GM12864 (cell line): ENCODE data around the gene ATXN1L.

Experiments used
- DNase-seq: peaks from one replicate; pipeline ENCODE4 v3.0.0-alpha.2; 2011; ENCODE audit warnings: low read depth
- H3K4me3 ChIP-seq: 2 replicates; pipeline ENCODE4 v1.5.1; 2011; ENCODE audit warnings: mild to moderate bottlenecking, low read depth, low read length, control low read depth
- TF ChIP-seq, protein P1 (sequence below): IDR thresholded peaks from 2 replicates; pipeline ENCODE4 v1.5.1; 2011; ENCODE audit warnings: low read depth, mild to moderate bottlenecking, moderate library complexity, low read length, control low read depth, inconsistent platforms; ENCODE audit errors: missing control alignments

The ATXN1L gene

DNA sequence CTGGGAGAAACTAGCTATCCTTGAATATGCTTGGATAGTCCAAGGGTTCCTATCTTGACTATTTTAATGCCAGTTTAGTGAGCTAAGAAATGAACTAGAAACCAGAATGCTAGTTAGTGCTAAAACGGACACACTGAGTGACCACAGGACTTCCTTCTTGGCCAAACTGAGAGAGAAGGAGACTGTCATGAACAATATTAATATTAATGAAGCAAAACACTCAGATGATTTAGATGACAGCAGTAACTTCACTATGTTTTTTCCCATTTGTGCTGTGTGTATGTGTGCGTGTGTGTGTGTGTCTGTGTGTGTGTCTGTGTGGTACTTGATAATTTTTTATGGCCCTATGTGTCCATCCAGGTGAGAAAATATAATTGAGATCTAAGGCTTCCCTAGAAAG, 2.2 kb upstream of the ATXN1L start:
- DNase-seq: no peak
- TF ChIP-seq, protein P1, sequence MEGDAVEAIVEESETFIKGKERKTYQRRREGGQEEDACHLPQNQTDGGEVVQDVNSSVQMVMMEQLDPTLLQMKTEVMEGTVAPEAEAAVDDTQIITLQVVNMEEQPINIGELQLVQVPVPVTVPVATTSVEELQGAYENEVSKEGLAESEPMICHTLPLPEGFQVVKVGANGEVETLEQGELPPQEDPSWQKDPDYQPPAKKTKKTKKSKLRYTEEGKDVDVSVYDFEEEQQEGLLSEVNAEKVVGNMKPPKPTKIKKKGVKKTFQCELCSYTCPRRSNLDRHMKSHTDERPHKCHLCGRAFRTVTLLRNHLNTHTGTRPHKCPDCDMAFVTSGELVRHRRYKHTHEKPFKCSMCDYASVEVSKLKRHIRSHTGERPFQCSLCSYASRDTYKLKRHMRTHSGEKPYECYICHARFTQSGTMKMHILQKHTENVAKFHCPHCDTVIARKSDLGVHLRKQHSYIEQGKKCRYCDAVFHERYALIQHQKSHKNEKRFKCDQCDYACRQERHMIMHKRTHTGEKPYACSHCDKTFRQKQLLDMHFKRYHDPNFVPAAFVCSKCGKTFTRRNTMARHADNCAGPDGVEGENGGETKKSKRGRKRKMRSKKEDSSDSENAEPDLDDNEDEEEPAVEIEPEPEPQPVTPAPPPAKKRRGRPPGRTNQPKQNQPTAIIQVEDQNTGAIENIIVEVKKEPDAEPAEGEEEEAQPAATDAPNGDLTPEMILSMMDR: no peak
- no peak overlapping the region for H3K4me3 ChIP-seq

DNA sequence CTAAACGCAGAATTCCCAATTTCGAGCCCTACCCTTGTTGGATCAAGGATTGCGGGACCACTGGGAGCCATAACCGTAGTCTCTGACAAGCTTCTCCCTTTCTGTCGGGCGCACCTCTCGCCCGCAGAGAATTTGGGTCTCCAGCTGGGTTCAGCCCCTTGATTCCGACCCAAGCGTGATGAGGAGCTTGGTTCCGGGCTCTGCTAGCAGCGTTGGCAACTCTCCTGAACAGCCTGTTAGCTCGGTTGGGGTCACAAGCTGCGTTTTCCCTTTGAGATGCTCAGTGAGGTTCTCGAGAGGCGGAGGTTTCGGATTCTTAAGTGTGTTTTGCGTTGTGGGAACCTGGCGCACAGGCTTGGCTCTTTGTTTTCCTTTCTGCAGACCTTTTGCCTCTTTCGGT, 655 bp downstream of the ATXN1L start:
- peak overlapping the region; percentile 94 for H3K4me3 ChIP-seq
- DNase-seq: peak; percentile 41
- TF ChIP-seq, protein P1: no peak

GRCh38 chr16:71847096-71847495, 1.3 kb downstream of the ATXN1L start:
- peak overlapping the region; percentile 94 for H3K4me3 ChIP-seq
- no peak for DNase-seq
- TF ChIP-seq, protein P1: no peak

DNA sequence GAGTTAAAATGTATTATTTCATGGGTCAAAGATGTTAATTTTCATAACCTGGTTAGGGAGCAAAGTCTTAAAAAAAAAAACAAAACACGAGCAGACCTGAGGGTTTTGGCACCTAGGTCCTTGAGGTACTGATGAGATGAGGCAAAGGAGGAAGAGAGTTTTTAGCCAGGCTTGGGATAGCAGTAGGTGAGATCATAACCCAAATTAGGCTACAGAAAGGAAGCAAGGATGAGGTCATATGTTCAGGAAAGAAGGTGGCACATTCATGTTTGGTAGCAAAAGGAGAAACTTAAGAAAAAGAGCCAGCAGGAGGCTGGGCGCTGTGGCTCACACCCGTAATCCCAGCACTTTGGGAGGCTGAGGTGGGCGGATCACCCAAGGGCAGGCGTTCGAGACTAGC, 2.8 kb downstream of the ATXN1L start:
- TF ChIP-seq, protein P1: no peak
- no peak for DNase-seq
- no peak overlapping the region for H3K4me3 ChIP-seq

GRCh38 chr16:71851746-71852145, 6.0 kb downstream of the ATXN1L start:
- DNase-seq: no peak
- TF ChIP-seq, protein P1: no peak
- H3K4me3 ChIP-seq: no peak overlapping the region

DNA sequence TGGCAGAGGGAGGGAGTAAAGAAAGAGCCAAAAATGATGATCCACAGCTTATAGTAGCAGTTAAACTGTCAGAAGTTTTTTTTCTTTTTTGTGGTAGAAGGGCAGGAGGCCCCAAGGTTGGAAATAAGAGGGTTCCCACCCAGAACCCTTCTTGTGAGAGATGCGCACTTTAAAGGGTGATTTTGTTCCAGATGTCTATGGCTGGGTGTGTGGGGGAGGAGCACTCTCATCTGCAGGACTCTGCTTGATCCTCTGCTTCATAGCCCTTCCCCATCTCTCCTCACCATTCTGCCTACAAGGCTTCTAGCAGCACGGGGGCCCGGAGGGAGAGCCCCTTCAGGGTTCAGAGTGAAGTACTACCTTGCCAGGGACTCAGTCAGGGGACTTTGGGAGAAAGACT, 6.4 kb downstream of the ATXN1L start:
- H3K4me3 ChIP-seq: no peak overlapping the region
- DNase-seq: no peak
- TF ChIP-seq, protein P1: no peak

- TF ChIP-seq, protein P1: no peak
- no peak for DNase-seq
- no peak overlapping the region for H3K4me3 ChIP-seq
Observed at GRCh38 chr16:71852561-71852960, 6.8 kb downstream of the ATXN1L start.
